Fibroblast of skin of scalp (primary cell): ENCODE measurements around the gene EMCN.
"Not testable (repeated sequence)": the region's sequence is repeated elsewhere in the genome, so short reads cannot be mapped to it uniquely, and the experiment has no call there.

Source experiments
- DNase-seq: peaks from one replicate; pipeline ENCODE4 v3.0.0-alpha.2; 2013

EMCN gene

DNA sequence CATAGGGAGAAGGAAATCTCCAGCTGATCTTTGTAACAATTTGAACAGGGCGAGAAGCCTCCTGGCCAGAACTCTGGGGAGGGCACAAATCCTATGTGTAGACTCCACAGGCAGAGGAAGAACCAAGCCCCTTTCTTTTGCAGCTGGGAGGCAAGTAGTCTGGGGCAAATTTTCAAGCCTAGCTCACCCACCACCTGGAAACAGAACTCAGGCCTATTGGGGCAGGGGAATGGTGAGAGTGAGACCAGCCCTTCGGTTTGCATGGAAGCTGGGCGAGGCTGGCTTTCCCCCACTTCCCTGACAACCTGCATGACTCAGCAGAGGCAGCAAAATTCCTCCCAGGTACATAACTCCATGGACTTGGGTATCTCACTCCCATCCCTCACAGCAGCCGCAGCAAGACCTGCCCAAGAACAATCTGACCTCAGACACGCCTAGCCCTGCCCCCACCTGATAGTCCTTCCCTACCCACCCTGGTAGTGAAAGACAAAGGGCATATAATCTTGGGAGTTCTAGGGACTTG is 138.2 kb downstream of the EMCN start:
- DNase-seq: no peak

DNA sequence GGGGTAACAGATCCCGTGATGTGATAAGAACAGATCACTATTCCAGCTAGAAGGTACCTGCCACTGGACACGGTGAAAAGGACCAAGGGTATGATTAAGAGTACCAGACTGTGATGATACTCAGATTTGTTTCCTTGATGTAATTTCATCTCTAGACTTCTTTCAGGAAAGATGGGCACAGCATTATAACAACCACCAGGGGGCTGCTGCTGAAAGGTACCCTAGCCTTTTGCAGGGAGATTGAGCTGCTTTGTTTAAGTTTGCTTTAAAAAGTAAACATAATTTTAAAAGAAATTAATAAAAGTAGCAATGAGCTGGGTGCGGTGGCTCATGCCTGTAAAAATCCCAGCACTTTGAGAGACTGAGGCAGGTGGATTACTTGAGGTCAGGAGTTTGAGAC is 145.4 kb downstream of the EMCN start:
- no peak for DNase-seq

DNA sequence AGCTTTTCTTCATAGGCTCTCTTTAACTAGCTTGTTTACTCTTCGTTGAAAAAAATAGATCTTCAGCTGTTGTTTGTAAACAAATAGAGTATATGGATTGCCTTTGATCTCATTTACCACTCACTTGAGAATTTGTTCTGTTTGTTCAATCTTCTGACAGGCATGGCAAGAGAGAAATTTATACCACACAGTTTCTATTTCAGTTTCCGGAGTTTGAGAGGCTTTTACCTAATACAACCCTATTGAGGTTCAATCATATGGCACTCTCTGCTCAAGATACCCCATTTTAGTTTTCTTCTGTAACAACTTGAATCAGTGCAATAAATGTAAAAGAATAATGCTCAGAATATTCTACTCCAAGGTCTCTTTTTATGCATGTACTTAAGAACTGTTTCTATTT is 148.0 kb downstream of the EMCN start:
- no peak for DNase-seq

DNA sequence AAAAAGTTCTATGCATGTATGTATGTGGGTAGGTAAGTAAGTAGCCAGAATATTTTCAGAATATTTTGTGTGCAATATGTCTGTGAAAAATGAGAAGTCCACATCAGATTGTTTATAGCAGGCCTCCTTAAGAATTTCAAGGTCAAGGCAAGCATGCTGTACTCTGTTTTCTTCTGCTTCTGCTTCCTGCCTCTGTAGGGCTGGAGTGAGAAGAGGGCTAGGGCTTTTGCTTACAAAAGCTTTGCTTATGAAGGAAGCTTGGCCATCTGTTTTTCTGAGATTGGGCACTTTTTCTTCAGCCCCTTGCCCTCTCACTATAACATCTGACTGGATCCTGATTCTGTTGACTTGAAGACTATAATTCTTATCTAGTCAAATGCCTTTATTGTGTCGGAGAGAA is 150.4 kb downstream of the EMCN start:
- no peak for DNase-seq

DNA sequence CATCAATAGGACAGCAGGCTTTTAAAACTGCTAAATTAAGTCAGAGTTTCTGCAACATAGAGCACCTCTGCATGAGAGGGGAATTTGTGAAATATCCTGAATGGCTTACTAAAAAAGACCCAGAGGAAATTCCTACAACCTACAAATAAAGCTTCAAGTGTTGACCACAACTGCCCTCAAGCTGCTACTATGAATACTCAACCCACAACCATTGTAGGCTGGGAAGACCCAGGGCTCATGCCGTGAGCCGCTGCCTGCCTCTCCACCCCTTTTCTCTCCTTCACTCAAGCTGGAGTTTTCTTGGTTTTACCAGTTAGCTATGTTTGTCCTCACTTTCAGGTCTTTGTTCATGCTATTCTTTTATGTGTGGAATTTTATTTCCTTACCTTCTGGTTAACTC is 151.6 kb downstream of the EMCN start:
- DNase-seq: no peak

DNA sequence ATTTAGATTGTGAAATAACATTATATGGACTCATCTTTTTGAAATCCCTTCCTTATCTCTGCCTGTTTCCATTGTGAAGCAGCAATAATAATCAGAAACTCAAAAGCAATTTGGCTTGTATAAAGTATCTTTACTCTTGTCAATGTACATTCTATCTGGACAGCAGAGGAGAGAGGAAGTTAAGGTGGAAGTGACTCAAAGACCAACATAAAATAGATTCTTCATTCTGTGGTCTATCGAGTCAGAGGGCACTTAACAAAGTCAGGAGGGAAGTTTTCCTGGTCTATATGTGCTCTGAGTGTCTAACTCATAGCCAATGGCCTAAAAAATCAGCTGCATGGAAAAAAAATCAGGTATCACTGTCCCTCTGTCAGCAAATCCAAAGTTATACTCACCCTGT is 155.5 kb downstream of the EMCN start:
- no peak for DNase-seq

DNA sequence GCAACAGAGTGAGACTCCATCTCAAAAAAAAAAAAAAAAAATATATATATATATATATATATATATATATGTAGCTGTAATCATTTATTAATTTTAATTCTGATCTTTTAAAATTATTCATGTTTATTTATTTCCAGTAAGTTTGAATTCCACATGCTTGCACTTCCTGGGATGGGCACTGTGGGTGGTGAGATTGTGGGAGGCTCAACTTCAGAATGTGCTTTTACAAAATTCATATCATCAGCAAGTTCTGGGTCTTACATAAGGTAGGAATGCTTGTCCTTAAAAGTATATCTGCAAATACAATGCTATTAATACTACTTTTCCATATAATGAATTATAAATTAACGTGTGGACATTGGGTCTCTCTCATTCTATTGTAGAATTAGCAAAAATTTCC is 156.5 kb downstream of the EMCN start:
- no peak for DNase-seq

DNA sequence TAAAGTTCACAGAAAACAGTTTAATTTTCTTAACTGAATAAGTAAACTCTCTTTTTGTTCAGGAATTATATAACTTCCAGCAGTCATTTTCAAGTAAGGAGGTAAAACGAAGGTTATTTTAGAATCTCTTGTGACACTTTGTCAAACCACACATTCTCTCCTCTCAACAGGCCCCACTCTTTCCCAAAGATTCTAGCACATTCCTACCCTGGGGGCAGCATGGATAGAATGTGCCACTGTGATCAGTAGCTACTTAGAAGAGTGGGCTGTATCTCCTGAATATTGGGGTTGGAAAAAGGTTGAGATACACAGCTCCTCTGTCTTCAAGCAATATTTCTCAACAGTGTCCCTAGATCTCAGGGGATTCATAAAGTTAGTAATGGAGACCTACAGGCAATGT is 157.6 kb downstream of the EMCN start:
- DNase-seq: no peak

DNA sequence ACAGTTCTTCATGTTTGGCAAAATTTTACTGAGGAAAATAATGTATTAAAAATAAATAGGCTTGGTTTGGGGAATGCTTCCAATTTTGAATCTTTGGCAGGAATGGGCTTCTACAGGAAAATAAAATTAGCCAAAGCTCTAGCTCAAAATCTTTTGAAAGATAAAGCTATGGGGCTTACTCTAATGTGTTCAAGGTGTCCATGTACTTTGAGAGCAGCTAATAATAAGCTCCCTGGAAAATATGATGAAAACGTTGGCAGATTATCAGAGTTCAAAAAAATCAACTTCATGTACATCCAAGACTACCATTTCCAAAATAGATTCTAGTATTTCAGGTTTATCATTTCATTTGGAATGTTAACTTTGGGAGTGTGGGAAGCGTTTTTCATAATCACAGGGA is 158.4 kb downstream of the EMCN start:
- no peak for DNase-seq

DNA sequence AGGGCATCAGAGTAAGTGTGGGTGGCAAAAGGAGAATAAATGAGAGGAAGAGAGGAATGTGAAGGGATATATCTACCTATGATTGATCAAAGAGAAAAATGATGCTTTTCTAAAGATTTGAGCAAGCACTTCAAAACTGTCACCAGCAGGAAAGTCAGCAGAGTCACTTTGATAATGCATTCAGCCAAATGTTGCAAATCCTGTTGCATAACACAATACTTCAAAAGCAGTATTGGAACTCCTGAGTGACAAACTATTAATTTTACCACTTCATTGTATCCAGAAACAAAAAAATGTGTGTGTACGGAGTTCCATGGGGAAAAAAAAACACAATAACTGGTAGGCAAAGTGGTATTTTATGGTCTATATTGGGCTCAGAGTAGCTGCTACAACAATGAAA is 160.3 kb downstream of the EMCN start:
- no peak for DNase-seq

DNA sequence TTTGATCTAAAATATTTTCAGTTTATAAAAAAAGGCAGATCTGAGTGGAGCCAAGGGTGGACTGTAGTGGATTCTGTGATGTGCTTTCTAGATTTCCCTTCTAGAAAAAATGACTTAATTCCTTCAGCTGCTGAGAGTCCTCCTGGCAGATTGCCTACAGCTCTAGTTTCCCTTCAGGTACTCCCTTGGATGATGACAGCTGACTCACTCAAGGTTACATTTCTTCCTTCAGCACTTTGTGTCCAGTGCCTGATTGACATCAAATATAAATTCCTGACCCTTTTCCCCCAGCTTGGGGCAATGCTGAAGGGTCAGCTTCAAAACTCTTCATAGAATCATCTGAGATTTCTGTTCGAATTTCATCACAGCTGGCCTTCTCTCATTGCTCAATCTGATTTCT is 161.7 kb downstream of the EMCN start:
- DNase-seq: no peak

DNA sequence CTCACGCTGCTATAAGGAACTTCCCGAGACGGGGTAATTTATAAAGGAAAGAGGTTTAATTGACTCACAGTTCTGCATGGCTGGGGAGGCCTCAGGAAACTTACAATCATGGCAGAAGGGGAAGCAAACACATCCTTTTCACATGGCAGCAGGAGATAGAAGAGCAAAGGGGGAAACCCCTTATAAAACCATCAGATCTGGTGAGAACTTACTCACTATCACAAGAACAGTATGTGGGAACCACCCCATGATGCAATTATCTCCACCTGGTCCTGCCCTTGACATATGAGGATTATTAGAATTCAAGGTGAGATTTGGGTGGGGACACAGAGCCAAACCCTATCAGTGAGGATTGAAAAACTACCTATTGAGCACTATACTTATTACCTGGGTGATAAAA is 165.5 kb downstream of the EMCN start:
- DNase-seq: not testable (repeated sequence)

DNA sequence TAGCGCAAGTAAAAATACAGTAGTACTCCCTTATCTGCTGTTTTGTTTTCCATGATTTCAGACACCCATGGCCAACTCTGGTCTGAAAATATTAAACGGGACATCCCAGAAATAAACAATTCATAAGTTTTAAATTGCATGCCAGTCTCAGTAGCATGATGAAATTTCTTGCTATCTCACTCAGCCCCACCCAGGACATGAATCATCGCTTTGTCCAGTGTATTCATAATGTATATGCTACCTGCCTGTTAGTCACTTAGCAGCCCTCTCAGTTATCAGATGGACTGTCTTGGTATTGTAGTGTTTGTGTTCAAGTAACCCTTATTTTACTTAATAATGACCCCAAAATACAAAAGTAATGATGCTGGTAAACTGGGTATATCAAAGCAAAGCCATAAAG is 169.3 kb downstream of the EMCN start:
- DNase-seq: peak; percentile 57

DNA sequence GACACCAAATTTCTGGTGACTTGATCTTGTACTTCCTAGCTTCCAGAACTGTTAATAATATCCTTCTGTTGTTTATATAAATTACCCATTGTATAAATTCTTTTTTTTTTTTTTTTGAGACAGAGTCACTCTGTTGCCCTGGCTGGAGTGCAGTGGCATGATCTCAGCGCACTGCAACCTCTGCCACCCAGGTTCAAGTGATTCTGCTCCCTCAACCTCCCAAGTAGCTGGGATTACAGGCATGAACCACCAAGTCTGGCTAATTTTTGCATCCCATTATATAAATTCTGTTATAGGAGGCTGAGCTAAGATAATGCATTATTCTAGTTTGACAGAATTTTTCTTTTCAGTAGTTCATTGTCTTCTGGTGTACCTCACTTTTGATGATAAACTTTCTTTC is 170.6 kb downstream of the EMCN start:
- DNase-seq: no peak

DNA sequence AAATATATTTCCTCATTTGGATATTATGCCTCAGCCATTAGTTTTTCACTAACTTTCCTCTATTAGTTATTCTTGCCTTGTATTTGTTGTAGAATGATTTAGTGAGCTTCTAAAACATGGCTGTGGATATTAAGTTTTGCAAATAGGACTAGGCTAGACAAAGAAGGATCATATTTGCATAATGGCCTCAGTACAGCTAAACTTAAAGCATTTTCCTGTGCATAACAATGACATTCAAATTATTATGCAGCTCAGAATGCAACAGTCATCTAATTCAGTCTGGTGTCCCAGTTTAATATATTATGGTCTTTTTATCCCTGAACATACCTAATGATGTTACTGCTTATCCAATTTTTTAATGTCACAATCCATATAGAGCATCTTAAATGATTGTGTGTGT is 172.2 kb downstream of the EMCN start:
- DNase-seq: no peak
